Liver (tissue), 9 donors: ENCODE measurements around the gene CBX4. TPM values are rescaled to one million over a fixed set of nuclear protein-coding genes. Genes with fewer than 3 reads are reported as not detected.

Source experiments
- DNase-seq: peaks from one replicate; pipeline ENCODE4 v3.0.0-alpha.2; 2017; ENCODE audit warnings: low spot score
- H3K27ac ChIP-seq, 2 donors: one replicate each; pipeline ENCODE4 v1.7.0; 2013; ENCODE audit warnings: inconsistent platforms in 2 of 2, low read length in 2 of 2, control low read depth in 1 of 2, low read depth in 1 of 2, mild to moderate bottlenecking in 1 of 2
- H3K27me3 ChIP-seq, 4 donors: one replicate each; pipeline versions ENCODE4 v1.6.1 to v1.7.0; 2013; ENCODE audit warnings: low read length in 3 of 4, inconsistent platforms in 1 of 4, mild to moderate bottlenecking in 1 of 4, moderate library complexity in 1 of 4; ENCODE audit not compliant: control insufficient read depth in 4 of 4, insufficient read depth in 4 of 4
- H3K36me3 ChIP-seq, 4 donors: one replicate each; pipeline versions ENCODE4 v1.6.1 to v1.7.0; 2013; ENCODE audit warnings: low read length in 3 of 4, mild to moderate bottlenecking in 3 of 4, low read depth in 1 of 4, moderate library complexity in 1 of 4; ENCODE audit not compliant: control insufficient read depth in 4 of 4, insufficient read depth in 3 of 4
- H3K4me1 ChIP-seq, 4 donors: one replicate each; pipeline versions ENCODE4 v1.6.1 to v1.7.0; 2013; ENCODE audit warnings: low read length in 3 of 4, mild to moderate bottlenecking in 3 of 4, moderate library complexity in 1 of 4; ENCODE audit not compliant: control insufficient read depth in 4 of 4, insufficient read depth in 4 of 4
- H3K4me3 ChIP-seq, 3 donors: one replicate each; pipeline versions ENCODE4 v1.6.1 to v1.7.0; 2013; ENCODE audit warnings: low read length in 3 of 3, control low read depth in 1 of 3, low read depth in 1 of 3, mild to moderate bottlenecking in 1 of 3
- H3K9ac ChIP-seq, 2 donors: one replicate each; pipeline ENCODE4 v1.7.0; 2013; ENCODE audit warnings: low read length in 2 of 2, mild to moderate bottlenecking in 2 of 2, moderate library complexity in 2 of 2, control low read depth in 1 of 2, low read depth in 1 of 2
- H3K9me3 ChIP-seq, 4 donors: one replicate each; pipeline versions ENCODE4 v1.6.1 to v1.7.0; 2013; ENCODE audit warnings: low read length in 3 of 4; ENCODE audit not compliant: control insufficient read depth in 4 of 4
- ATF3 ChIP-seq: IDR thresholded peaks from 2 replicates; pipeline ENCODE4 v1.6.1; 2016; ENCODE audit warnings: antibody characterized with exemption
- CTCF ChIP-seq: fragments of 150-350 bp; IDR thresholded peaks from 2 replicates; pipeline ENCODE4 v1.5.1; 2017; ENCODE audit warnings: improper control_type of control experiment, low read depth, low read length; ENCODE audit not compliant: missing input control
- EGR1 ChIP-seq, 2 donors: IDR thresholded peaks; 2 replicates each; pipeline ENCODE4 v1.6.1; 2016 to 2018; ENCODE audit warnings: antibody characterized with exemption in 2 of 2, low read depth in 2 of 2
- FOXA1 ChIP-seq: IDR thresholded peaks from 2 replicates; pipeline ENCODE4 v1.6.1; 2016; ENCODE audit warnings: antibody characterized with exemption
- FOXA2 ChIP-seq: IDR thresholded peaks from 2 replicates; pipeline ENCODE4 v1.6.1; 2016; ENCODE audit warnings: antibody characterized with exemption
- GABPA ChIP-seq, 2 donors: IDR thresholded peaks in 1 of 2; conservative IDR thresholded peaks in 1 of 2; 2 replicates each; pipeline ENCODE4 v1.6.1; 2016; ENCODE audit warnings: antibody characterized with exemption in 2 of 2, mild to moderate bottlenecking in 1 of 2, moderate library complexity in 1 of 2
- HNF4A ChIP-seq, 2 donors: conservative IDR thresholded peaks; 2 replicates each; pipeline ENCODE4 v1.6.1; 2016; ENCODE audit warnings: antibody characterized with exemption in 2 of 2, mild to moderate bottlenecking in 2 of 2
- HNF4G ChIP-seq: IDR thresholded peaks from 2 replicates; pipeline ENCODE4 v1.6.1; 2016; ENCODE audit warnings: antibody characterized with exemption
- JUND ChIP-seq, 2 donors: IDR thresholded peaks; 2 replicates each; pipeline ENCODE4 v1.6.1; 2016; ENCODE audit warnings: antibody characterized with exemption in 2 of 2
- MAX ChIP-seq: IDR thresholded peaks from 2 replicates; pipeline ENCODE4 v1.6.1; 2016; ENCODE audit warnings: antibody characterized with exemption
- NR2F2 ChIP-seq: IDR thresholded peaks from 2 replicates; pipeline ENCODE4 v1.6.1; 2016; ENCODE audit warnings: antibody characterized with exemption
- RAD21 ChIP-seq, 2 donors: IDR thresholded peaks; 2 replicates each; pipeline ENCODE4 v1.6.1; 2016; ENCODE audit warnings: antibody characterized with exemption in 2 of 2, mild to moderate bottlenecking in 2 of 2
- REST ChIP-seq: IDR thresholded peaks from 2 replicates; pipeline ENCODE4 v1.6.1; 2016; ENCODE audit warnings: antibody characterized with exemption, mild to moderate bottlenecking
- RXRA ChIP-seq, 2 donors: IDR thresholded peaks; 2 replicates each; pipeline ENCODE4 v1.6.1; 2017 to 2018; ENCODE audit warnings: antibody characterized with exemption in 2 of 2, mild to moderate bottlenecking in 1 of 2
- SP1 ChIP-seq: IDR thresholded peaks from 2 replicates; pipeline ENCODE4 v1.6.1; 2018; ENCODE audit warnings: antibody characterized with exemption, mild to moderate bottlenecking
- TAF1 ChIP-seq: conservative IDR thresholded peaks from 2 replicates; pipeline ENCODE4 v1.6.1; 2016; ENCODE audit warnings: antibody characterized with exemption, mild to moderate bottlenecking
- YY1 ChIP-seq: IDR thresholded peaks from 2 replicates; pipeline ENCODE4 v1.6.1; 2016; ENCODE audit warnings: antibody characterized with exemption, mild to moderate bottlenecking
- ZBTB33 ChIP-seq: IDR thresholded peaks from 2 replicates; pipeline ENCODE4 v1.6.1; 2016; ENCODE audit warnings: antibody characterized with exemption
- WGBS: extraction: QIAGEN DNeasy Blood & Tissue Kit; methylation state at CpG from one replicate; pipeline ENCODE4 v1.1.7; 2013; 5-methylcytosine and 5-hydroxymethylcytosine counted together
- polyA plus RNA-seq, 2 donors: library from polyadenylated mRNA; stranded (reverse) in 1 of 2; unstranded in 1 of 2; fragments of 200-250 nt in 1 of 2; fragments of >200 nt in 1 of 2; fragmentation: Nextera tagmentation in 1 of 2; extraction: Ambion mirVana in 1 of 2; gene quantifications; one replicate each; pipeline versions ENCODE4 v1.2.1 to v1.2.3, GENCODE V29; 2013 to 2015
- total RNA-seq, 2 donors: library from RNA; depleted of rRNA; stranded (reverse); fragments of >200 nt; gene quantifications; one replicate each; pipeline ENCODE4 v1.2.3, GENCODE V29; 2014
- donor health status: healthy.
- donor health status: healthy.
- donor health status: healthy.
- donor health status: healthy.
- donor health status: healthy.

Gene CBX4
- total and polyA plus RNA-seq, 4 donors: 4.8 to 8.9 (median 6.3) TPM

GRCh38 chr17:79818026-79818758 lies 21.0 kb downstream of the CBX4 start:
- TF ChIP-seq ZBTB33 (no peak), REST (no peak), JUND (IDR thresholded peaks at IDR 0.05) (no peak), NR2F2 (no peak), RAD21 (IDR thresholded peaks at IDR 0.05) (no peak), EGR1 (IDR thresholded peaks at IDR 0.05; ENCODE audit: low read depth in 2 of 2) (no peak), YY1 (no peak), TAF1 (no peak), ATF3 (no peak), FOXA1 (no peak), RXRA (IDR thresholded peaks at IDR 0.05) (no peak), FOXA2 (no peak), HNF4G (no peak), SP1 (no peak), CTCF (no peak), MAX (no peak), HNF4A (conservative IDR thresholded peaks at IDR 0.05) (no peak), GABPA (IDR thresholded peaks at IDR 0.05 in 1 of 2, conservative IDR thresholded peaks at IDR 0.05 in 1 of 2) (no peak)
- Histone ChIP-seq H3K4me1 (peaks cover 3 to 14% (median 10%) of the 10 kb centered on the region in 4 donors), H3K27ac (no peak overlapping the region), H3K4me3 (no peak overlapping the region), H3K36me3 (no peaks in the 10 kb centered on the region), H3K9ac (no peak overlapping the region), H3K27me3 (peaks cover 0 to 9% (median 0%) of the 10 kb centered on the region in 4 donors), H3K9me3 (no peaks in the 10 kb centered on the region)
- no peak for DNase-seq
- 95% methylated on average over 12 of the region's 12 CpGs for WGBS
